ENCODE measurements around the gene NCF2.

Gene NCF2

DNA sequence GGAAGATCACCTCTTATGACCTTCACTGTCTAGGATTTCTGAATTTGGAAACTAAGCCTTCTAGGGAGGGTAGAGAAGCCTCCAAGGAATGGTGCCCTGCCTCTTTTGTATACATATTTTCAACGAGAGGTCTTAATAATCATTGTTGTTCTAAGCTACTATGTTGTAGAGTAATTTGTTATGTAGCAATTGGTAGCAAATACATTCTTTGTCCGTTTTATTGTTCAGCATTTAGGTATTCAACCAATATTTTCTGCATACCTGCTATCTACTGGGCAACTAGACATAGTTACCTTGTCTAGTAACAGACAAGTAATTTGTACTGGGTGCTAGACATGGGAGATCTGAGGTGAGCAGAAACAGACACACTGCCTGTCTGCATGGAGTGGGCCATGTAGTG, 20.8 kb upstream of the NCF2 start:
- DNase-seq: no peak

DNA sequence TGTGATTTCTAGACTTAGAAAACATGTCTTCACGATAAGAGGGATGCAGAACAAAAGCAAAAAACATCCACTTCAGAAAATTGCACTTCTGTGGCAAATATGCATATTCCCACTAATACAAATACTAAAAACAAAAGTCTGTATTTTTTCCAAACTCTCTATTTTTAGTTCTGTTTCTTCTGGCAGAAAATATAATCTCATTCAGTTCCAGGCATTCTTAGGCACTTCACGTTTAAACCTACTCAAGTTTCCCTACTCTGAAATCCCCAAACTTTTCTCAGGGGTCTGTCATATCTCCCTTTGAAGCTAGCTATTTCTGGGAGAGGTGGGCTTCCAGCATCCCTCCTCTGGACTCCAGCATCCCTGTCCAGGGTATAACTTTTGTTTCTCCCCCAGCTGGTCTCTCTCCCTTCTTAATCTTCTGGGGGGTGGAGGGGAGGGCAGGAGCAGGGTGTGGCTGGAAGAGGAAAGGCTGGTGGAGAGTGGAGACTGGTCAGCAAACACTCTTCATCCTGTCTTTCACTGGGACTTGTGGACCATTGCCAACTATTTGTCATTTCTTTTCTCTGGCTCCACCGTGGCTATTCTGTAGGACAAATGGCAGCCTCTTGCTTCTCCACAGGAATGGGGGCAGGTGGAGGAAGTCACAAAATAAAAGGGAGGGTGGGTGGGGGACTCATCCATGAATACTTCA, 19.6 kb upstream of the NCF2 start:
- peak; percentile 42 for DNase-seq

DNA sequence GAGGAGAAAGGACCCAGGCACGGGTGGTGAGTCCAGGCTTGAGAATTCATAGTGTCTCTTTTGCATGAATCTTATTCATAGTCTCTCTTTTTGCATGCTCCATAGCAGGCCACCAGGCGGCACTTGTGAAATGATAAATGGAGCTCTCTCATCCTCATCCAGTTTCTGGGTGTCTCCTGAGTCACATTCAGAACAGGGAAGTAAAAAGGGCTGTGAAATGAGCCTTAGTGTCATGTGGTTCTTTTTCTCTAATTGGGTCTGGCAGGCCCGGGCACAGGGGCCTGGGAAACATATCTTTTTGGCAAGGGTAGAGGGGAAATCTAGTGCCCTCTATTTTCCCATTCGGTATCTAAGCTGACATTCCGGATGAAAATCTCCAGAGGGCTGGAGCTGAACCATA, 19.1 kb upstream of the NCF2 start:
- DNase-seq: peak; percentile 86

DNA sequence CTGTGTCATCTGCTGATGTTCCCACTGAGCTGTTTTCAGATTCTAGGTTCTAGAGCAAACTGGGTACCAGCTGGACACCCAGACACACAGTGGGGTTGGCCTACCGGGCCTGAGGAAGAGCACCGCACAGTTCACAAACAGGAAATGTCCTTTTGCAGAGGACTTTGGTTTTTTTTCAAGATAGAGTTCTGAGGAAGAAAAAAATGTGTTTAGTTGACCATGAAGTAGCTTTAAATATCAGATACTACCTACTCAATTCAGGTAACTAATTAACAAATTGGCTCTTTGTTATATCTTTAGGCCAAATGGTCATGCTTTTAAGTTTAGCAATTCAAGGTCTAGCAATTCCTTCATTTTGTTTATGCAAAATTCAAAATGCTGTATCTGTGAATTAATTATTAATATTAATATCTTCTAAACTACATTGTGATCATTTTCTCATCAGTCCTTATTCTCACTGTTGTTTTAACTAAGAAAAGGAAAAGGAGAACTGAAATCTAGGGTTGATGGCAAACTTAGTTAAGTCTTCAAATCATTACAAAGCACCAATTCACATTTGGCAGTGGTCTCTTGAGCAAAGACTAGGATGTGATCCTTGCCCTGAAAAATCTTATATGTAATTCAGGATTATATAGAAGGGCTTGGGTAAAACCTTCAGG, 17.2 kb upstream of the NCF2 start:
- no peak for DNase-seq

DNA sequence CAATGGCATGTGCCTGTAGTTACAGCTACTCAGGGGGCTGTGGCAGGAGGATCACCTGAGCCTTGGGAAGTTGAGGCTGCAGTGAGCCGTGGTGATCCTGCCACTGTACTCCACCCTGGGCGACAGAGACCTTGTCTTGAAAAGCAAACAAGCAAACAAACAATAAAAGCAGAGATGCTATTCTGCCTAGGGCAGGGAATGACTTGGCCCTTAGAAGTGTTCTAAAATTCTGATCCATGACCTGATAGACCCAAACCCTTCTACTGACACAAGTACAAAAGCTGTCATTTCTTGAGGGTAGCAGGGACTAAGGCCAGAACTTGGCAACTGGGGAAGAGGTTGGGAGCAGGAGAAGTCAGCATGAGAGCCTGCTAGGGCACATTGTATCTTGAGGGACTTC, 15.6 kb upstream of the NCF2 start:
- no peak for DNase-seq

DNA sequence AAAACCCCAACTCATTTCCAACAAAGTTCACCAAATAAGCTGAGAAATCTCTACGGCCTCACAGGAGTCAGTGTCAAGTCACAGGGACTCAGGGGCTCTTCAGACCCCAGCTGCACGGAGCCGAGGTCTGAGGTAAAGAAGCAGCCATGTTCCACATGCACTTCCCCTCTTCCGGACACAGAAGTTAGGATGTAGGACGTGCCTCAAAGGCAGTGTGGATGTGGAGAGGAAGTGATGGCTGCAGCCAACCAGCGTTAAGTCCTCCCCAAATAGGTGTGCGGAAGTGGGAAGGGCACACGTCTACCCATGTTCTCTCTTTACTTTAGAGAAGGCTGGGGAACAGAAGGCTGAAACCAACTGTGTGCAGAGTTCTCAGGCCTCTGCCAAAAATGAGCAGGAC, 14.6 kb upstream of the NCF2 start:
- DNase-seq: no peak

DNA sequence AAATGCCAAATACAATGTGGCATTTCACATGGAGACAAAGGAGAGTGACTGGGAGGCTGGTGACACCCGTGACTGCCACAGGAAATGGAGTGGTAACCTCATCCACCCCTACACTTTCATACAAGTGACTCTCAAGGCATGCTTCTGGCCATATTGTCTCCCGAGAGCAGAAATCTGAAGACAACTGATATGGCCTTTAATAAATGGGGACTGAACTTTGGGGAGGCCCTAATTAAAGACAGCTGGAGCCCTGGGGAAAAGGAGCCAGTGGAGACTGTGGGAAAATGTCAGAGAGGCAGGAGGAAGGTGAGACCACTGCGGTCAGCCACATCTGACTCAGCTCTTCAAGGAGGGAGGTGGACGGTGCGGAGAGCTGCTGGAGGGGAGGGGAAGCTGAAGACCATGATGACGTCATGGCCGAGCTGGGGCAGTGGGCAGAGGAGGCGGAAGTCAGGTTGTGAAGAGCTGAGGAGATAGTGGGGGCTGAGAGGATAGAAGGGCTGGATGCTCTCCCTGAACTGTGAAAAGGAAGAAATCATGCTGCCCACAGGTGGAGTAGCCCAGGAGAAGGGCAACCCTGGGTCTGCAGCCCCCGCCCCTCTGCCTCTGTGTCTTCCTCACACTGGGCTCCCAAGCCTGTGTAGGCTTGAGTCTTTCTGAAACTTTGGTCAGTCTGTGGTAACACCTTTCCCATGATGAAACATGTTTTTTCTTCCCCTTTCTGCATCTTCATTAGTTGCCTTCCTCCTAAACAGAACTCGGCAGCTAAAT, 14.0 kb upstream of the NCF2 start:
- peak; percentile 94 for DNase-seq

DNA sequence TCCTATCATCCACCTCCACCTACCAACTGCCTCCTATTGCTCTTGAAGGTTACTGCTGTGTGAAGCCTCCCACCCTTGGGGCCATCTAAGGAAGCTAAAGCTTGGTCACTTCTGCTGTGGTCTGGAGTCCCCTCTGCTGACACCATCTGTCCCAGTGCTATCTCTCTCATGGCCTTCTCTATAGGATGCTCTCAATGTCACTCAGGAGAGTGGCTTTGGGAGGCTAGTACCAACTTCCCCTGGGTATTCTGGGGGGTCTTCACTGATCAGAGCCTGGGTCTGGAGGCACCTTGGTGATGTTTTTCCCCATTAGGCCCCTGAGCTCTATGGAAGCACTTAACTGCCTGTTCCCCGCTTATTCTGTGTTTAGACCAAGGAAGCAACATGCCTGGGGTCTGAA, 12.3 kb upstream of the NCF2 start:
- no peak for DNase-seq

DNA sequence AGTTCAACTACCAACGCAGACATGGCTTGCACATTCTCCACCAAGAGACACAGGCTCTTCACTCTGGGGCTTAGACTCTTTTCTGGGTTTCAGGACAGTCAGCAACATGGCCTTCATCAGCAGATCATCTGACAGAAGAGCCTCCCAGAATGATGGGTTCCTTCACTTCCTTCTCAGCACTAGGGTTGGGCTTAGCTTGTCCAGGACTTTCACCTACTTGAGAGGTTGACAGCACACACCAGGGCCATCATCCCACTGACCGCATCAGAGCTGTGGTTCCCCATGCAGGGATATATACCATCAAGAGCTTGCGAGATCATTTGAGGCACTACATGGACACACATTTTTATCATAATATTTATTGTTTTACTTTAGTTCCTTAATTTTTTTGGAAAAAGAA, 10.4 kb upstream of the NCF2 start:
- no peak for DNase-seq

DNA sequence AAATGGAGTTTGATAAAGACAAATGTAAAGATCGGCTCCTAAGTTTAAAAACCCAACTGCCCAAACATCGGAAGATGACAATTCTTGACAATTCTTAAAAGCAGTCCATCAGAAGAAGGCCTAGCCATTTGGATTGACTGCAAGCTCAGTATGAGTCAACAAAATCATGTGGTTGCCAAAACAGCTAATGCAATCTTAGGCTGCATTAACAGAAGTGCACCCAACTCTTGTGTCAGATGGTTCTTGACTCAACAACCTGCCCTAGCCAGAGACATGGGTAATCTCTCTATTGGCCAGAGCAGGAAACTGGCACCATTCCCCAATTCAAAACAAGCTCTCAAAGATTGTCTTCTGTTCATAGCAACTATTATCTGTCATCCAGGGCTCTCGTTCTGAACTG, 9.9 kb upstream of the NCF2 start:
- peak; percentile 68 for DNase-seq

DNA sequence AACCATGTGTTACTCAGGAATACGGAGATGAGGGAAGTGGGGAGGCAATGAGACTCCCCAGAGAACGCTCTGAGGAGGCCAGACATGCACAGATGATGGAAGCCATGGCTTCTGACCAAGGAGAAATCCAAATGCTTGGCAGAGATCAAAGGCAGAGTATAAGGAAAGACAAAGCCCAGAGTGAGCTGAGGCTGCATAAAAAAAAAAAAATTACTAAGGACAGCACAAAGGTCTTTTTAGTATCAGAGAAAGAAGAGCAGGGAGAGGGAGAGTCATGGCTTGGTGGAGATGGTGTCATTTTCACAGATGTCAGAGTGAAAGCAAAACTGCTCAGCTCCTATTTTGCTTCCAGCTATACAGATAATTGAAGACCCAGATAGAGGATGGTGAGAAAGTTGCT, 8.1 kb upstream of the NCF2 start:
- no peak for DNase-seq

DNA sequence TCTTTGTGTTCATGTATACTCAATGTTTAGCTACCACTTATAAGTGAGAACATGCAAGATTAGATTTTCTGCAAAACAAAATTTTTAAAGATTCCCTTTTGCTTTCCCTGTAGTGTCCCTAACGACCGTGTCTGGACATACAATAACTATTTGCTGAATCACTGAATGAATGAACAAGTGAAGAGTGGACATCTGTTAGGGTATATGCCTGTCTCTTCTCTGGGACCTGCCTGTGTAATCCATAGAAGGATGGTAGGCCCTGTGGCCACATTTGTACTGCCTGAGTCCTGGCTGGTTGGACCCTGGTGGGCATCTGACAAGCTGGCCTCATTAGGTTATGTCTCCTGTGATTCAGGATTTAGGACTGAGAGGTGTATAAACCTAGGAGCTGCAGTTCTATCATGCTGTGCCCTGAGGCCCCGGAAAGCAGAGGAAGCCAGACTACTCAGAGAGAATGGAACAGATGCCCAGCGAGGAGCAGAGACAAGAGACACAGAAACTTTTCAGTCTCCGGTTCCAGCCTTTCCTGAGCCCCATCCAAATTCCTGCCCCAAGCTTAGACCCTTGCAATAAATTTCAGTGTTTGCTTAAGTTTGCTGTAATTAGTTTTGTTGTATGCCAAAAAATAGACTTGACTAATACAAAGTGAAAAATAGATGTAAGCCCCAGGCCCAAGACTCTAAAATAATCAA, 7.5 kb upstream of the NCF2 start:
- no peak for DNase-seq

DNA sequence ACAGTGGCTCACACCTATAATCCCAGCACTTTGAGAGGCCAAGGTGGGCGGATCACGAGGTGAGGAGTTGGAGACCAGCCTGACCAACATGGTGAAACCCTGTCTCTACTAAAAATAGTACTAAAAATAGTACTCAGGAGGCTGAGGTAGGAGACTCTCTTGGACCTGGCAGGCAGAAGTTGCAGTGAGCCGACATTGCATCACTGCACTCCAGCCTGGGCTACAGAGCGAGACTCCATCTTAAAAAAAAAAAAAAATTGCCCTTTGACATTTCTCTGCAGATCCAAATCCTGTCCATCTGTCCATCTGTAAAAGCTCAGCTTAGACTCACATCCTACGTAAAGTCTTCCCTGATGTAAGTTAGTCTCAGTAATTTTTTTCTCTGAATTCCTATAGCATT, 6.2 kb upstream of the NCF2 start:
- DNase-seq: no peak

DNA sequence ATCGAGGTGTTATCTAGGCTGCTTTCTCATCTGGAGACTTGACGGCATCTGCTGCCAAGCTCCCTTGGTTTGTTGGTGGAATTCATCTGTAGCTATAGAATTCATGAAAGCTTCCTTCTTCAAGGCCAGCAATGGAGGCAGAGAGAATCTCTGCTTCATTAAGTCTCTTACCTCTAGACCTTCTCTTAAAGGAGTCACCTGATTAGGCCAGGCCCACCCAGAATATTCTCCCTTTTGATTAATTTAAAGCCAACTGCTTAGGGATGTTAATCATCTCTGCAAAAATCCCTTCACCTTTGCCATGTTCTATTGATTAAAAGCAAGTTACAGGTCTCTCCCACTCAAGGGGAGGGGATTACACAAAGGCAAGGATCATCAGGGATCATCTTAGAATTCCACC, 5.3 kb upstream of the NCF2 start:
- DNase-seq: no peak

DNA sequence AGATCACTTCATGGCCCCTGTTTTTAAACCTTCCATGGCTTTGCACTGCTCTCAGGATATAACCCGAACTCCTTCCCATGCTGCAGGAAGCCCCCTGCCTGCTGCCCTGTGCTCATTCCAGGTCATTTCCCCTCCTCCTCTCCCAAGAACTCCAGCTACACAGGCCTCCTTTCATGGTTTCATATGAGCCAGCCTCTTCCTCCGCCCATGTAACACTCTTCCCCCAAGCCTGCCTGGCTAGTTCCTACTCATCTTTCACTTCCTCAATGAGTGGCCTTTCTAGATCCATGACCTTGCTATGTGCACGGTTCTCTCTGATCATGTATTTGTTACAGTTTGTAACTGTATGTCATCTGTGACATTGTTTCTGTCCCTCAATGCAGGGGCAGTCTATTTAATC, 3.1 kb upstream of the NCF2 start:
- no peak for DNase-seq

DNA sequence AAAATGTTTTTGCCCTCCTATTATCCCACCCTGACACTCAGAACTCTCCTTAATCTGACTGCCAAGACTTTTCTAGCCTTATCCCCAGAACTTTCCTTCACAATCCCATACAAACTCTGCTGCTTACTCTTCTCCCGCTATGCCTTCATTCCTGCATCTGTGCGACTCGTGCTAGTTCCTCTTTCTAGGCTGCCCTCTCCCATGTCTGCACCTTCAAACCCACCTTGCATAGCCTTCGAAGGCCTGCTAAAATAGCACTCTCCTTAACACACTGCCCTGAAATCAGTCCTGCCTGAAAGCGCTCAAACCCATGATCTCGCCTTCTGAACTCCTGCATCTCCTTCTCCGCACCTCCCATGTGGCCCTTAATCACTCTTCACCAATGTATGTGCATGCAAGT, 2.5 kb upstream of the NCF2 start:
- DNase-seq: no peak

DNA sequence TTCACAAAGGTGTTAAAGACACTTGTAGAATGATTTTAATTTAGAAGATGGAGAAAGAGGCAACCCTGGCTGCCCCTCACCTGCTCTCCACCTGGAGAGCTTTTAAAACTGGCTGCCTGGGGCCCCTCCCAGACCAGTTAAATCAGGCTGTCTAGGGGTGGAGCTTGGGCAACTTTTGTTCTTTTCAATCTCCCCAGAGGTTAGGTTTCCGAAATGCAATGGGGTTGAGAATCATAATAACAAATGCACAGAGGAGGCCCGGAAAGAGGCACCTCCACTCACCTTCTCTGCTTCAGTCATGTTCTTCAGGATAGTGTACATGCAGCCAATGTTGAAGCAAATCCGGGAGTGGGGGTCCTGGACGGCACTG, 400 bp downstream of the NCF2 start:
- DNase-seq: no peak

DNA sequence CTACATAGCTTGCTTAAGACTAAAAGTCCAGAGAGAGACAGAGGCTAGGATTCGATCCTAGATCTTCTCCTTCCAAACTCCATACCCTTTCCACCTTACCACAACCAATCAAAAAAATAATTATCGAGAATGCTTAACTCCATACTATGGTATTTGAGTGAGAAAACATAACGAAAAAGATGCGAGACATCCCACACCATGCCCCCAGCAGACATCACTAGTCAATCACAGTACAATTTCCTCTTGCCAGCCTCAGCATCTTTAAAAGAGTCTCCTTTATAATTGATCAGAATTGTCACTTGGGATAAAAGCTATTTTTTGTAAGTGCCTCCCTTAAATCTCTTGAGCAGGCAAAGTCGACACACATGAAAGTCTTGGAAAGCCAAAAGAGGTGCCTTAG, 875 bp downstream of the NCF2 start:
- no peak for DNase-seq

DNA sequence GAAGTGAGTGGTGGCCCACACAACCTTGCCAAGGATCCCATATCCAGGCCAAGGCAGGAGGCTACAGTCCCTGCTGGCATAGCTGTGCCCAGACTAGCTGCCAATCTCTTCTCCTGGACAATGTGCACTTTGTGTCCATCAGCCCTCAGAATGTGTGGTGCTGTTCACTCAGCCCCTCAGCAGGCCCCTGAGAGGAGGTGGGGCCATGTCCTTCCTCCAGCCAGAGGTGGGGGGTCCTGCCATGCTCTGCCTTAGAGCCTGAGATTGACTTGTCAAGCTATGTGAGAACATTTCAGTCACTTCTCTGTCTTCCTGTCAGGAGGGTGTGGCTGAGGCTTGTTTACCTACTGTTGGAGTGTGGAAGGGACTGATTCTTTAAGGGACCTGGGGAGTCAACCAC, 1.4 kb downstream of the NCF2 start:
- DNase-seq: no peak

DNA sequence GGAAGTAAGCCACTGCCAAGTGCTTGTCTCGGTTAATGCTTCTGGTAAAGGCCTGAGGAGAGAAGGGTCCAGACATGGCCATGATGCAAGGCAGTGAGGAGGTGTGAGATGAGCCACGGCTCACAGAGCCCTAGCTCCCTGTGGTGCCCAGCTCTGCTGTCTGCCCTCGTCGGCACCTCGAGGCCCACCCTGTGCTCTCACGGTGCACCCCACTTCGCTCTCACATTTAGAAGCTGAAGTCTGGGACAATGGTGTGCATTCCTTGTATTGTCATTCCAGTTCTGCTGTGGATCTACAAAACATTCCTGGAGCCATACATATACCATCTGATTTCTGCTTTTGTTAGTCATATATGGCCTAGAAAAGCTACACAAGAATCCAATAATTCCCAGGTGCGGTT, 3.3 kb downstream of the NCF2 start:
- no peak for DNase-seq

DNA sequence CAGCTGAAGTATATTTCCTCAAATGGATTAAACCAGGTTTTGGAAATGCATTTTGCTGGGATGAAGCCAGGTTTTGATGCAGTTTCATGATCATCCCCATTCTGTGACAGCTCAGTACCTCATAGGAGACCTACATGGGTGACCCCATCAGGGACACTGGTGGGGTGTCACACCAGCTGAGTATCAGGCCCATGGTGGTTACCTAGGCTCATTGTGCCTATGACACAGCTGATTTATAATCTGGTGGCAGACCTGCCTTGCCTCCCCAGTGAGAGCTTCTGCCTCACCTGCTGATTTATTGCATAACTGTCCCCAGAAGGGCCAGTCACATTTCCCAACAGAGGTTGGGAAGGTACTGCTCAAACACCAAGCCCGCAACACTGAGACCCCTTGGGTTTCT, 3.8 kb downstream of the NCF2 start:
- DNase-seq: no peak

DNA sequence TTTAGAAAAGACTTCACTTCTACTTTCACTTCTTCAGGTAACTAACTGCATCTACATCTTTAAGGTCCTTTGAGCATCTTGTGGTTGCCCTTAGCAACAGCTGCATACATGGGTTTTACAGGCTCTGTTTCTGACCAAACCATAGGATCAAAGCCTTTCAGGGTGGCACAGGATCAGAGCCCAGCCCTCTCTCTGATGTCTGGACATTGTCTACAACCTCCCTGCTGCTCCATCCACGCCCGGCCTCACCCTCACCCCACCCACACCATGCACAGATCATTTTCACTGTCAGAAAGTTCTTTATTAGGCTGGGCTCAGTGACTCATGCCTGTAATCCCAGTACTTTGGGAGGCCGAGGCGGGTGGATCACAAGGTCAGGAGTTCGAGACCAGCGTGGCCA, 5.2 kb downstream of the NCF2 start:
- DNase-seq: no peak

DNA sequence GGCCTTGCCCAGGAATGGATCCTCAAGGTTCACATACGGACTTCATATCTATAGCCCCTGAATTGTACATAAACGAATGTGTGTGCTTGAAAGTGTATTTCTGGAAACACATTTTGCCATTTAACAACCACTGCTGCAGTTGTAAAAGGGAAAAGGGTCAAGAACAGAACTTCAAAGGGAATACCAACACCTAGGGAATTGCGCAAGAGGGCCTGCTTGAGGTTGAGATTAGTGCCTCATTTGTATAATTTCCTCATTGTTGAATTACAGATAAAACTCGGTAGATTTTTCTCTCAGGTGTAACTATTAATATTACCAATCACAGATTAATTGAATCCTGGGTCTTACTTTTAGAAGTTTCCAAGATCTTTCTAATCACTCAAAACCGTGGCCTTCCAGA, 6.1 kb downstream of the NCF2 start:
- DNase-seq: no peak

DNA sequence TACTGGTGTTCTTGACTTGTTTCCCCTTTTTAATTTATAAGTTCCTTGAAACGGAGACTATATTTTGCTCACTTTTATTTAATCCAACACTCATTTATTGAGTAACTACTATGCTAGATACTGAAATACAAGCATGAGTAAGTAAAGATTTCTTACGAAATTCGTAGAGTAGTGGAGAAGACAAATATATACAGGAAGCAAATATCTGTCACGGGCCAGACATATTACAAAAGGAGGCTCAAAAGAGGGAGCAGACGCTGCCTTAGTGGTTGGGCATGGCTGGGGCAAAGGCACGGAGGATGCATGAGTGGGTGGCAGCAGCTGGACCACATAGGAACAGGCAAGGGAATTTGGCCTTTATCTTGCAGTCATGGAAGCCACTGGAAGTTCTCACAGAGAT, 6.8 kb downstream of the NCF2 start:
- no peak for DNase-seq

Data from fibroblast of skin of abdomen (primary cell).